HepG2 (cell line): ENCODE results near the gene DNAJA1. TPM values are rescaled to one million over a fixed set of nuclear protein-coding genes. Genes with fewer than 3 reads are reported as not detected.
A peak's percentile ranks its signal among the peaks of the same experiment; 100 is the strongest.

ENCODE experiments used
- BHLHE40 ChIP-seq: IDR thresholded peaks from 2 replicates; pipeline ENCODE4 v1.6.1; 2011; ENCODE audit warnings: low read length, improper control_type of control experiment
- CREM ChIP-seq, 2 experiments: sonication (generic) in 1 of 2; formaldehyde crosslinking in 1 of 2; IDR thresholded peaks; 2 replicates each; pipeline versions ENCODE4 v1.4.0 to v1.6.1; 2016 to 2020; ENCODE audit warnings: antibody characterized with exemption in 1 of 2, mild to moderate bottlenecking in 1 of 2, missing genetic modification reagents in 1 of 2
- KDM5A ChIP-seq: fragments of 200-600 bp; sonication (generic); IDR thresholded peaks from 2 replicates; pipeline ENCODE4 v1.7.0; 2018; ENCODE audit warnings: antibody characterized with exemption, mild to moderate bottlenecking, low read length, borderline replicate concordance
- KLF16 ChIP-seq, 2 experiments: sonication (generic) in 1 of 2; formaldehyde crosslinking in 1 of 2; IDR thresholded peaks; 2 replicates each; pipeline versions ENCODE4 v1.6.1 to v1.8.0; 2016 to 2023; ENCODE audit warnings: missing genetic modification reagents in 2 of 2, missing compliant biosample characterization in 1 of 2
- NCOA2 ChIP-seq: sonication (generic); formaldehyde crosslinking; IDR thresholded peaks from 2 replicates; pipeline ENCODE4 v1.8.0; 2022; ENCODE audit warnings: inconsistent platforms
- SIN3B ChIP-seq: fragments of 150-350 bp; IDR thresholded peaks from 2 replicates; pipeline ENCODE4 v1.6.1; 2014; ENCODE audit warnings: low read length
- SP2 ChIP-seq: sonication (generic); formaldehyde crosslinking; IDR thresholded peaks from 2 replicates; pipeline ENCODE4 v1.5.1; 2020; ENCODE audit warnings: mild to moderate bottlenecking, missing genetic modification reagents
- ZNF451 ChIP-seq: sonication (generic); formaldehyde crosslinking; IDR thresholded peaks from 2 replicates; pipeline ENCODE4 v1.5.0; 2020; ENCODE audit warnings: mild to moderate bottlenecking, missing genetic modification reagents
- ZNF468 ChIP-seq: sonication (generic); formaldehyde crosslinking; IDR thresholded peaks from 2 replicates; pipeline ENCODE4 v1.8.0; 2022; ENCODE audit warnings: mild to moderate bottlenecking, moderate library complexity, missing genetic modification reagents
- ZSCAN9 ChIP-seq: IDR thresholded peaks from 2 replicates; pipeline ENCODE4 v1.6.1; 2016; ENCODE audit warnings: borderline replicate concordance
- polyA plus RNA-seq, 8 experiments: library from polyadenylated mRNA; depleted of rRNA in 3 of 8; stranded (reverse) in 7 of 8; unstranded in 1 of 8; fragments of >200 nt; fragmentation: Illumina TruSeq in 4 of 8; extraction: Trizol in 4 of 8; gene quantifications; 2 replicates each; pipeline versions ENCODE4 v1.2.1 to v1.2.3, GENCODE V29; 2011 to 2016; ENCODE audit warnings: low read depth in 4 of 8, missing spikeins in 1 of 8, mixed read lengths in 1 of 8; ENCODE audit not compliant: insufficient read depth in 1 of 8
- total RNA-seq, 5 experiments: library from RNA; depleted of rRNA; stranded (reverse); fragments of >200 nt; fragmentation: Illumina TruSeq; extraction: Trizol; gene quantifications; 2 replicates each; pipeline ENCODE4 v1.2.3, GENCODE V29; 2016; ENCODE audit warnings: low read depth in 1 of 5
- TF ChIP-seq, protein P1 (sequence below): sonication (generic); formaldehyde crosslinking; IDR thresholded peaks from 2 replicates; pipeline ENCODE4 v1.8.1; 2023; ENCODE audit warnings: mild to moderate bottlenecking, moderate library complexity, missing genetic modification reagents
- TF ChIP-seq, protein P2 (sequence below): sonication (generic); formaldehyde crosslinking; IDR thresholded peaks from 2 replicates; pipeline ENCODE4 v1.4.0; 2020; ENCODE audit warnings: missing genetic modification reagents, borderline replicate concordance
- TF ChIP-seq, protein P3 (sequence below): sonication (generic); formaldehyde crosslinking; IDR thresholded peaks from 2 replicates; pipeline ENCODE4 v1.8.1; 2023; ENCODE audit warnings: mild to moderate bottlenecking, inconsistent platforms, moderate library complexity, missing genetic modification reagents, borderline replicate concordance
- TF ChIP-seq, protein P4 (sequence below): sonication (generic); formaldehyde crosslinking; IDR thresholded peaks from 2 replicates; pipeline ENCODE4 v1.5.0; 2020; ENCODE audit warnings: mild to moderate bottlenecking, missing genetic modification reagents
- TF ChIP-seq, protein P5 (sequence below): sonication (generic); formaldehyde crosslinking; IDR thresholded peaks from 2 replicates; pipeline ENCODE4 v1.4.0; 2020; ENCODE audit warnings: missing genetic modification reagents
- TF ChIP-seq, protein P6 (sequence below): sonication (generic); formaldehyde crosslinking; IDR thresholded peaks from 2 replicates; pipeline ENCODE4 v1.4.0; 2020; ENCODE audit warnings: low read depth, mild to moderate bottlenecking, missing genetic modification reagents
- TF ChIP-seq, protein P7 (sequence below): sonication (generic); formaldehyde crosslinking; IDR thresholded peaks from 2 replicates; pipeline ENCODE4 v1.5.0; 2020; ENCODE audit warnings: missing genetic modification reagents, mild to moderate bottlenecking, borderline replicate concordance

The DNAJA1 gene
- total and polyA plus RNA-seq, 2 of the 13 experiments (the other 11 are each of a cell fraction or from before 2014, with no cell fraction given) = 95.9 to 306 TPM

DNA sequence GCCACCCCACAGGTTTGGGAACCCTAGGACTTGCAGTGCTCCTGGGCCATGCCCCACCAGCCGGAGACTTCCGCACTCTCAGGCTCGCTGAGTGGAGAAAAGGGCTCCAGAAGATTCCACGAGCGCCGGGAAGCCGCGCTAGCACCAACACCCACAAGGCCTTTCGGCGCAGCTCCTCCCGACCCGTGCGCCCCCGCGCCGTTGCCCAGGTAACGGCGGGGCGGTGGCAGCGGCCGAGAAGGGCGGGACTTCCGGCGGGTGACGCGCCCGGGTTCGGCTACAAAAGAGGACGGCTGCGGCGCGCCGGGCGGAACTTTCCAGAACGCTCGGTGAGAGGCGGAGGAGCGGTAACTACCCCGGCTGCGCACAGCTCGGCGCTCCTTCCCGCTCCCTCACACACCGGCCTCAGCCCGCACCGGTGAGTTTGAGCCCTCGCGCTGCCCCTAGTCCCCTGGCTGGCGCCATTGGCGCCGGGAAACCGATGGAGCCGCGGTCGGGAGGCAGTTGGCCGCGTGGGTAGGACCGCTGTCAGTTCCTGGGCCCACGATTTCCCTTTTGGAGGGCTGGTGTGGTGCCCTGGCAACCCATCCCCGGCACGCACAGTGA lies at the start of gene DNAJA1 (continued):
- TF ChIP-seq, protein P1, sequence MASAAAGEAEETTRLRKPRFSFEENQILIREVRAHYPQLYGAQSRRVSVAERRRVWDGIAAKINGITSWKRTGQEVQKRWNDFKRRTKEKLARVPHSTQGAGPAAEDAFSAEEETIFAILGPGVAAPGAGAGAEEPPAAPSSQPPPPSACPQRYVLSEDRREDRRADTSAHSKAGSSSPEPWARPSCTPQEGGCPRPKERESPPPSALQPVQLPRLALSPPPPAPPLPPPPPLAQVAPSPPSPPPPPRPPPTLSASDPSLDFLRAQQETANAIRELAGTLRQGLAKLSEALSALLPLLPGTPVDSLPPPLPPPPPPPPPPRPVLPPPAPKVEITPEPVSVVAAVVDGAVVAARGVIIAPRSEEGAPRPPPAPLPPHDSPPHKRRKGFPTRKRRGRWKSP (CRISPR knock-in tag) = peak; percentile 99
- TF ChIP-seq SIN3B (peak; percentile 36; the same call in 1 of the 2 replicates), NCOA2 (CRISPR knock-in tag) (peak; percentile 57; the same call in 1 of the 2 replicates), KDM5A (peak; percentile 36; the same call in 1 of the 2 replicates), ZSCAN9 (peak; percentile 67; the same call in 1 of the 2 replicates), ZNF451 (peak; percentile 43; the same call in 1 of the 2 replicates), SP2 (CRISPR knock-in tag) (peak; percentile 91), BHLHE40 (peak; percentile 64), ZNF468 (CRISPR knock-in tag) (no peak), CREM (IDR thresholded peaks at IDR 0.05) (no peak; the same call in 1 of the 2 replicates), CREM (CRISPR knock-in tag; IDR thresholded peaks at IDR 0.05) (no peak), KLF16 (CRISPR knock-in tag; IDR thresholded peaks at IDR 0.05) (peak in 1 of 2 experiments; percentile 73; a peak in 2 of 4 replicates)
- TF ChIP-seq, protein P2, sequence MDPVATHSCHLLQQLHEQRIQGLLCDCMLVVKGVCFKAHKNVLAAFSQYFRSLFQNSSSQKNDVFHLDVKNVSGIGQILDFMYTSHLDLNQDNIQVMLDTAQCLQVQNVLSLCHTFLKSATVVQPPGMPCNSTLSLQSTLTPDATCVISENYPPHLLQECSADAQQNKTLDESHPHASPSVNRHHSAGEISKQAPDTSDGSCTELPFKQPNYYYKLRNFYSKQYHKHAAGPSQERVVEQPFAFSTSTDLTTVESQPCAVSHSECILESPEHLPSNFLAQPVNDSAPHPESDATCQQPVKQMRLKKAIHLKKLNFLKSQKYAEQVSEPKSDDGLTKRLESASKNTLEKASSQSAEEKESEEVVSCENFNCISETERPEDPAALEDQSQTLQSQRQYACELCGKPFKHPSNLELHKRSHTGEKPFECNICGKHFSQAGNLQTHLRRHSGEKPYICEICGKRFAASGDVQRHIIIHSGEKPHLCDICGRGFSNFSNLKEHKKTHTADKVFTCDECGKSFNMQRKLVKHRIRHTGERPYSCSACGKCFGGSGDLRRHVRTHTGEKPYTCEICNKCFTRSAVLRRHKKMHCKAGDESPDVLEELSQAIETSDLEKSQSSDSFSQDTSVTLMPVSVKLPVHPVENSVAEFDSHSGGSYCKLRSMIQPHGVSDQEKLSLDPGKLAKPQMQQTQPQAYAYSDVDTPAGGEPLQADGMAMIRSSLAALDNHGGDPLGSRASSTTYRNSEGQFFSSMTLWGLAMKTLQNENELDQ (CRISPR knock-in tag) = no peak
- TF ChIP-seq, protein P3, sequence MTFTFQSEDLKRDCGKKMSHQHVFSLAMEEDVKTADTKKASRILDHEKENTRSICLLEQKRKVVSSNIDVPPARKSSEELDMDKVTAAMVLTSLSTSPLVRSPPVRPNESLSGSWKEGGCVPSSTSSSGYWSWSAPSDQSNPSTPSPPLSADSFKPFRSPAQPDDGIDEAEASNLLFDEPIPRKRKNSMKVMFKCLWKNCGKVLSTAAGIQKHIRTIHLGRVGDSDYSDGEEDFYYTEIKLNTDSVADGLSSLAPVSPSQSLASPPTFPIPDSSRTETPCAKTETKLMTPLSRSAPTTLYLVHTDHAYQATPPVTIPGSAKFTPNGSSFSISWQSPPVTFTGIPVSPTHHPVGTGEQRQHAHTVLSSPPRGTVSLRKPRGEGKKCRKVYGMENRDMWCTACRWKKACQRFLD (CRISPR knock-in tag) = no peak; the same call in 1 of the 2 replicates
- TF ChIP-seq, protein P4, sequence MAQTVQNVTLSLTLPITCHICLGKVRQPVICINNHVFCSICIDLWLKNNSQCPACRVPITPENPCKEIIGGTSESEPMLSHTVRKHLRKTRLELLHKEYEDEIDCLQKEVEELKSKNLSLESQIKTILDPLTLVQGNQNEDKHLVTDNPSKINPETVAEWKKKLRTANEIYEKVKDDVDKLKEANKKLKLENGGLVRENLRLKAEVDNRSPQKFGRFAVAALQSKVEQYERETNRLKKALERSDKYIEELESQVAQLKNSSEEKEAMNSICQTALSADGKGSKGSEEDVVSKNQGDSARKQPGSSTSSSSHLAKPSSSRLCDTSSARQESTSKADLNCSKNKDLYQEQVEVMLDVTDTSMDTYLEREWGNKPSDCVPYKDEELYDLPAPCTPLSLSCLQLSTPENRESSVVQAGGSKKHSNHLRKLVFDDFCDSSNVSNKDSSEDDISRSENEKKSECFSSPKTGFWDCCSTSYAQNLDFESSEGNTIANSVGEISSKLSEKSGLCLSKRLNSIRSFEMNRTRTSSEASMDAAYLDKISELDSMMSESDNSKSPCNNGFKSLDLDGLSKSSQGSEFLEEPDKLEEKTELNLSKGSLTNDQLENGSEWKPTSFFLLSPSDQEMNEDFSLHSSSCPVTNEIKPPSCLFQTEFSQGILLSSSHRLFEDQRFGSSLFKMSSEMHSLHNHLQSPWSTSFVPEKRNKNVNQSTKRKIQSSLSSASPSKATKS = peak; percentile 59; the same call in 1 of the 2 replicates
- TF ChIP-seq, protein P5, sequence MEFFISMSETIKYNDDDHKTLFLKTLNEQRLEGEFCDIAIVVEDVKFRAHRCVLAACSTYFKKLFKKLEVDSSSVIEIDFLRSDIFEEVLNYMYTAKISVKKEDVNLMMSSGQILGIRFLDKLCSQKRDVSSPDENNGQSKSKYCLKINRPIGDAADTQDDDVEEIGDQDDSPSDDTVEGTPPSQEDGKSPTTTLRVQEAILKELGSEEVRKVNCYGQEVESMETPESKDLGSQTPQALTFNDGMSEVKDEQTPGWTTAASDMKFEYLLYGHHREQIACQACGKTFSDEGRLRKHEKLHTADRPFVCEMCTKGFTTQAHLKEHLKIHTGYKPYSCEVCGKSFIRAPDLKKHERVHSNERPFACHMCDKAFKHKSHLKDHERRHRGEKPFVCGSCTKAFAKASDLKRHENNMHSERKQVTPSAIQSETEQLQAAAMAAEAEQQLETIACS = no peak
- TF ChIP-seq, protein P6, sequence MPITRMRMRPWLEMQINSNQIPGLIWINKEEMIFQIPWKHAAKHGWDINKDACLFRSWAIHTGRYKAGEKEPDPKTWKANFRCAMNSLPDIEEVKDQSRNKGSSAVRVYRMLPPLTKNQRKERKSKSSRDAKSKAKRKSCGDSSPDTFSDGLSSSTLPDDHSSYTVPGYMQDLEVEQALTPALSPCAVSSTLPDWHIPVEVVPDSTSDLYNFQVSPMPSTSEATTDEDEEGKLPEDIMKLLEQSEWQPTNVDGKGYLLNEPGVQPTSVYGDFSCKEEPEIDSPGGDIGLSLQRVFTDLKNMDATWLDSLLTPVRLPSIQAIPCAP (CRISPR knock-in tag) = no peak
- TF ChIP-seq, protein P7, sequence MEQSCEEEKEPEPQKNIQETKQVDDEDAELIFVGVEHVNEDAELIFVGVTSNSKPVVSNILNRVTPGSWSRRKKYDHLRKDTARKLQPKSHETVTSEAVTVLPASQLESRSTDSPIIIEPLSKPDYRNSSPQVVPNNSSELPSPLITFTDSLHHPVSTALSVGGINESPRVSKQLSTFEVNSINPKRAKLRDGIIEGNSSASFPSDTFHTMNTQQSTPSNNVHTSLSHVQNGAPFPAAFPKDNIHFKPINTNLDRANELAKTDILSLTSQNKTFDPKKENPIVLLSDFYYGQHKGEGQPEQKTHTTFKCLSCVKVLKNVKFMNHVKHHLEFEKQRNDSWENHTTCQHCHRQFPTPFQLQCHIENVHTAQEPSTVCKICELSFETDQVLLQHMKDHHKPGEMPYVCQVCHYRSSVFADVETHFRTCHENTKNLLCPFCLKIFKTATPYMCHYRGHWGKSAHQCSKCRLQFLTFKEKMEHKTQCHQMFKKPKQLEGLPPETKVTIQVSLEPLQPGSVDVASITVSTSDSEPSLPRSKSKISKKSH (CRISPR knock-in tag) = no peak
